ENCODE data around the gene TEX26. TPM values are rescaled to one million over a fixed set of nuclear protein-coding genes. Genes with fewer than 3 reads are reported as not detected.

The TEX26 gene
- total and polyA plus RNA-seq, 3 experiments from 2014 or later, result not detected

DNA sequence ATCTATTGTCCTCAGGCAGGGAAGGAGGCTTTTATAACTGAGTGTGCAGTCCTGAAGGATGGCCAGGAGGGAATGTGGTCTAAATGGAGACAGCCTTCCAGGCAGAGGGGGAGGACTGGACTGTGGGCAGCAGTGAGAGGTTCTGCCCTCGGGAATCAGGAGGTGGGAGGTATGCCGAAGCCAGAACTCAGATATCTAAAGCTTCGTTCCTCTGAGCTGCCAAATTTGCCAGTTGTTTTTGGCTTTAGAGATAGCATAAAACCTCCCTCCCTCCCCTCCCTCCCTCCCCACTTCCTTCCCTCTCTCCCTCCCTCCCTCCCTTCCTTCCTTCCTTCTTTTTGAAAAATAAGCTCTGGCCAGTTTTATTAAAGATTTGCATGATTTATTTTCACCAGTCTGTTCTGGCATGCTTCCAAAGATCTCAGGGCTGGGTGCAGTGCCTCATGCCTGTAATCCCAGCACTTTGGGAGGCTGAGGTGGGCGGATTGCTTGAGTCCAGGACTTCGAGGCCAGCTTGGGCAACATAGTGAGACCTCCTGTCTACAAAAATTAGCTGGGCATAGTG lies 24.0 kb upstream of the TEX26 start:
- ChIA-PET POLR2A (no interaction called here), CTCF (no interaction called here)
- H3K27me3 Mint-ChIP-seq, result peaks cover 41 to 67% of the 10 kb centered on the region in 2 donors

DNA sequence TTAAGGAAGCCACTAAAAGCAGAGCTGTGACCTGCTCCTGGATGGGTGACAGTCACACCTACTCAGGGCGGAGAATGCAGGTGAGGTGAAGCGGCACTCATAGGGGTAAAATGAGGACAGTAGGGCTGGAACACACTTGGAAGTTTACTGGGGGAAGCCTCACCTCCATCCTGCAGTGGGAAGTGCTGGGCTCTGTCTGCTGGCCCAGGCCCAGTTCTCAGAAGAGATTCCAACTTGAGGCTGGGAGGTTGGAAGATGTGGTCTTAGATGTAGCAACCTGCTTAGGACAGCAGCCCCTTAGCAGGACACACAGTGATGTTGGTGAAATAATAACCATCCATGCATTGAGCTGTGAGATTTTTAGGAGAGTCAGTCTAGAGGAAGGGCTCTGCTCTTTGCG lies 21.8 kb upstream of the TEX26 start:
- Histone ChIP-seq H3K36me3 (ENCODE audit: insufficient read depth, low read length) (no peaks in the 10 kb centered on the region), H3K27ac (ENCODE audit: low read depth, low read length) (no peak overlapping the region), H3K4me3 (ENCODE audit: low read length) (no peak overlapping the region), H3K9me3 (ENCODE audit: low read length) (no peaks in the 10 kb centered on the region), H3K27me3 (ENCODE audit: insufficient read depth, low read length, poor library complexity, severe bottlenecking) (peaks cover 6% of the 10 kb centered on the region), H3K4me1 (ENCODE audit: insufficient read depth, low read length) (no peaks in the 10 kb centered on the region)
- peaks cover 5 to 15% (median 6%) of the 10 kb centered on the region in 3 donors for H3K4me1 Mint-ChIP-seq
- H3K27ac Mint-ChIP-seq, result no peak overlapping the region
- no peaks in the 10 kb centered on the region for H3K9me3 Mint-ChIP-seq
- ChIA-PET POLR2A (no interaction called here), CTCF (no interaction called here)
- no peak overlapping the region for H3K4me3 Mint-ChIP-seq
- H3K36me3 Mint-ChIP-seq, result peaks cover 0 to 3% (median 0%) of the 10 kb centered on the region in 3 donors
- H3K27me3 Mint-ChIP-seq, result peaks cover 26 to 63% of the 10 kb centered on the region in 2 donors
- no peak for DNase-seq

More for the DNA sequence above, 24.0 kb upstream of the TEX26 start:
- Mint-ChIP-seq H3K4me3 (no peak overlapping the region), H3K4me1 (peaks cover 5 to 22% (median 10%) of the 10 kb centered on the region in 3 donors), H3K9me3 (no peaks in the 10 kb centered on the region), H3K36me3 (peaks cover 0 to 8% (median 0%) of the 10 kb centered on the region in 3 donors), H3K27ac (no peak overlapping the region)
- Histone ChIP-seq H3K9me3 (ENCODE audit: low read length) (no peaks in the 10 kb centered on the region), H3K27ac (ENCODE audit: low read depth, low read length) (no peak overlapping the region), H3K4me1 (ENCODE audit: insufficient read depth, low read length) (no peaks in the 10 kb centered on the region), H3K4me3 (ENCODE audit: low read length) (no peak overlapping the region), H3K27me3 (ENCODE audit: insufficient read depth, low read length, poor library complexity, severe bottlenecking) (peaks cover 17% of the 10 kb centered on the region), H3K36me3 (ENCODE audit: insufficient read depth, low read length) (no peaks in the 10 kb centered on the region)
- no peak for DNase-seq

DNA sequence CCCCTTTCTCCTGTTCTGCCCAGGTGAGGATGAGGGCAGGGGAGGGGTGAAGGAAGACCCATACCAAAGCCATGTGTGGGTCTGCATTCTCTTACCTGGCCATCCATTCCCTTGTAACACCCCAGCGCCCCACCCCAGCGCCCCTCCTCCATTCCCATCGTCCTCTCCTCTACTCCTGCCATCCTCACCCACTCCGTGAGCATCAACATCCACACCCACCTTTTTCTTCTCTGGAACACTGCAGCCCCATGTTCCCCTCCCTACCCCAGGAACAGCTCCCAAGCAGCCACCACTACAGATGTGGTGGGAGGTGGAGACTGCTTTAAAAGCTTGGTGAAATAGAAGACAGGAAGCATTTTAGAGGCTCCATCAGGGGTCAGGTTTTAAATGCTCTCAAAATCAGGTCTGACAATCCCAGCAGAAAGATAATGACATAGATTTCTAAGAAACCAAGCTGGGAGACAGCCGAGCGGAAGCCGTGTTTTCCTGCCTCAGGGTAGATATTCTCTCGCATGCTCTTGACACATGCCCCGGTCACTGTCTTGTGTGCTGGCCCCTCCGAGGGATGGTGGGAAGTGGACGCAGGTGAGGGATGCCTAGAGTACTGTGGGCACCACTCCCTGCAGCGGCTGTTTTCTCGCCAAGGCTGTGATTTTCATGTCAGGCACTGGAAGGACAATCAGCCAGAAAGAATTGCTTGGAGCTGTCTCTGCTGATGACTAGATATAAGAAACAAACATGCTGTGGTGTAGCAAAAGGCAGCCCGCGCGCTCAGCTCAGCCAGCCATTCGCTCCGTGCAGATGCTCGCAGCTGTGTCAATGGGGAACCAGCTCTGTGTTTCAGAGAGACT lies 16.5 kb upstream of the TEX26 start:
- DNase-seq, result no peak
- no peak overlapping the region for H3K27ac ChIP-seq (ENCODE audit: low read depth, low read length)
- H3K9me3 ChIP-seq (ENCODE audit: low read length), result no peaks in the 10 kb centered on the region
- peaks cover 5% of the 10 kb centered on the region for H3K27me3 ChIP-seq (ENCODE audit: insufficient read depth, low read length, poor library complexity, severe bottlenecking)
- no peak overlapping the region for H3K4me3 ChIP-seq (ENCODE audit: low read length)
- CTCF ChIA-PET, result no interaction called here
- no peaks in the 10 kb centered on the region for H3K4me1 ChIP-seq (ENCODE audit: insufficient read depth, low read length)
- POLR2A ChIA-PET, result no interaction called here
- Mint-ChIP-seq H3K27me3 (peaks cover 14 to 44% of the 10 kb centered on the region in 2 donors), H3K4me3 (no peak overlapping the region), H3K4me1 (no peaks in the 10 kb centered on the region), H3K36me3 (no peaks in the 10 kb centered on the region), H3K9me3 (no peaks in the 10 kb centered on the region), H3K27ac (no peak overlapping the region)
- H3K36me3 ChIP-seq (ENCODE audit: insufficient read depth, low read length), result no peaks in the 10 kb centered on the region

DNA sequence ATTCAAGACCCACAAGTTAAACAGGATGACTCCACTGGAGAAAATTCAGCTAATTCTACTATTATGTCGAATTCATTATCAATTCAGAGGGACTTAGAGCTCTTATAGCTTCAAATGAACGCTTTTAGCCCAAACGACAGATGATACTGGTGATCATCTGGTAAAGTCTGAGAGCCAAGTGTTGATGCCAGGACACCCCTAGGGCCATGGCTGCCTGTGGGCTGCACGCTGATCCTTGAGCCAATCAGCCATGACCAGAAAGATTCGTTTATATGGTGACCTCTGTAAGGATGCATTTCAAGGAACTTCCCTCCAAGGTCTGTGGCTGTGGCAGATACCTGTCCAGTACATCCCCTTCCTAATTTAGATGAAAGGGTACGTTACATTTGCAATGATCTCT lies 15.5 kb upstream of the TEX26 start:
- H3K4me1 Mint-ChIP-seq, result no peaks in the 10 kb centered on the region
- CTCF ChIA-PET, result no interaction called here
- Histone ChIP-seq H3K9me3 (ENCODE audit: low read length) (no peaks in the 10 kb centered on the region), H3K27ac (ENCODE audit: low read depth, low read length) (no peak overlapping the region), H3K4me1 (ENCODE audit: insufficient read depth, low read length) (no peaks in the 10 kb centered on the region), H3K4me3 (ENCODE audit: low read length) (no peak overlapping the region), H3K36me3 (ENCODE audit: insufficient read depth, low read length) (no peaks in the 10 kb centered on the region), H3K27me3 (ENCODE audit: insufficient read depth, low read length, poor library complexity, severe bottlenecking) (peaks cover 5% of the 10 kb centered on the region)
- no peak overlapping the region for H3K4me3 Mint-ChIP-seq
- no peaks in the 10 kb centered on the region for H3K9me3 Mint-ChIP-seq
- no peak overlapping the region for H3K27ac Mint-ChIP-seq
- POLR2A ChIA-PET, result no interaction called here
- H3K27me3 Mint-ChIP-seq, result peaks cover 8 to 37% of the 10 kb centered on the region in 2 donors
- DNase-seq, result no peak
- no peaks in the 10 kb centered on the region for H3K36me3 Mint-ChIP-seq

DNA sequence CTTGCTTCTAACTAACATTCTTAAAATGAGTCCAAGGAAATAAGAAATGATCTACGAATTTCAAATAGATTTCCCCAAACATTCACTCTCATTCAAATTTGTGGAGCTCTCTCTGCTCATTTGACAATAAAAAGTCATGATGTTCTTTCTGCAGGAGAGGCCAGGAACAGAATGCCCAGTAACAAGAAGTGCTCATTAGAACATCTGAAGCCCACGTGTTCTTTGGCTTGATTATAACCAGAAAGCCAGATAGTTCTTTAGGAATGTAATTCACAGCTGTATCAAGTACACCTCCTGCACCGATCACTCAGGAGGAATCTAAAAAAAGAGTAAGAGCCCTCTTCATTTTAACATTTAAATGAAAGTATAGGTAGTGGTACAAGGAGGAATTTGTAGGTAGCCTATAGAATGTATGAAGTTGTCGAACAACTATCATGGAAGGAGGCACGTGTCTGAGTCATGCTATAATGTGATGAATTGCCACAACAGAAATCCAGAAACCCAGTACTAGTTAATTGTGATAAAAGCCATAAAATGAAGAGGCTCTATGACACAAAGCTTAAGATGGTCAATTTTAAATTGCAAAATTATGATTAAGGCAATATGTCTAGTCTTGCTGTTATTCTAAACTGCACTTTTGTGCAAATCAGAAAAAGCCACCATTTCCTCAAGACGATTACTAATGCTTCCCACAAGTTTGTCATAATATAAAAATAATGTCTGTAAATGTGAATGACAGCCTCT lies 13.6 kb upstream of the TEX26 start:
- no peak for DNase-seq
- Histone ChIP-seq H3K9me3 (ENCODE audit: low read length) (no peaks in the 10 kb centered on the region), H3K27ac (ENCODE audit: low read depth, low read length) (no peak overlapping the region), H3K27me3 (ENCODE audit: insufficient read depth, low read length, poor library complexity, severe bottlenecking) (peaks cover 5% of the 10 kb centered on the region), H3K4me1 (ENCODE audit: insufficient read depth, low read length) (no peaks in the 10 kb centered on the region), H3K36me3 (ENCODE audit: insufficient read depth, low read length) (no peaks in the 10 kb centered on the region), H3K4me3 (ENCODE audit: low read length) (no peak overlapping the region)
- Mint-ChIP-seq H3K4me3 (no peak overlapping the region), H3K27ac (no peak overlapping the region), H3K4me1 (no peaks in the 10 kb centered on the region), H3K36me3 (no peaks in the 10 kb centered on the region), H3K9me3 (no peaks in the 10 kb centered on the region), H3K27me3 (peaks cover 8 to 43% of the 10 kb centered on the region in 2 donors)
- POLR2A ChIA-PET, result no interaction called here
- CTCF ChIA-PET, result no interaction called here

DNA sequence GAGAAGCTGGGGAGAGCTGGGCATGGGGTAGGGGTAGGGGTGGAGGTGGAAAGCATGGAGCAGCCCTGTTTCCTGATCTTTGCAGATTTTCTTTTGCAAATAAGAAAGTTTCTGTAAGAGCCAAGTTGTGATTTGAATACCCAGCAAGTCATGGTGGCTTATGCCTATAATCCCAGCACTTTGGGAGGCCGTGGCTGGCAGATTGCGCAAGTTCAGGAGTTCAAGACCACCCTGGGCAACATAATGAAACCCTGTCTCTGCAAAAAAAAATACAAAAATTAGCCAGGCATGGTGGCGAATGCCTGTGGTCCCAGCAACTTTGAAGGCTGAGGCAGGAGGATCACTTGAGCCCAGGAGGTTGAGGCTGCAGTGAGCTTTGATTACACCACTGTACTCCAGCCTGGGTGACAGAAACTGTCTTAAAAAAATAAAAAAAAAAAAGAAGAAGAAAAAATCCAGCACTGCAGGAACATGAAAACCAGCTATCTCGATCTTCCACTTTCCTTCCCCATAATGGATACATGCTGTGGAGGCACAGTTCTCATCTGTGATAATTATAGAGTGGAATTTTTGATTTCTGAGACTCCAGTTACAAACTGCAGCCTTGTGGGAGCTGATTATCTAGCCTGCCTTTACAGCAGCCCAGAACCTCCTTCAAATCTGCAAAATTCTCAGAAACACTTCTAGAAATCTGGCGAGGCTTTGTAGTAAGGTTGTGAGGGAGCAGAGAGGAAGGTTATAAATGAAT lies 12.1 kb upstream of the TEX26 start:
- H3K4me3 ChIP-seq (ENCODE audit: low read length), result no peak overlapping the region
- H3K27me3 ChIP-seq (ENCODE audit: insufficient read depth, low read length, poor library complexity, severe bottlenecking), result no peaks in the 10 kb centered on the region
- H3K27ac ChIP-seq (ENCODE audit: low read depth, low read length), result no peak overlapping the region
- Mint-ChIP-seq H3K27ac (no peak overlapping the region), H3K9me3 (no peaks in the 10 kb centered on the region), H3K27me3 (peaks cover 5 to 31% of the 10 kb centered on the region in 2 donors), H3K4me3 (no peak overlapping the region), H3K4me1 (peaks cover under 1 to 4% (median 2%) of the 10 kb centered on the region in 3 donors), H3K36me3 (no peaks in the 10 kb centered on the region)
- CTCF ChIA-PET, result no interaction called here
- H3K9me3 ChIP-seq (ENCODE audit: low read length), result no peaks in the 10 kb centered on the region
- no peak for DNase-seq
- no peaks in the 10 kb centered on the region for H3K4me1 ChIP-seq (ENCODE audit: insufficient read depth, low read length)
- no peaks in the 10 kb centered on the region for H3K36me3 ChIP-seq (ENCODE audit: insufficient read depth, low read length)
- POLR2A ChIA-PET, result no interaction called here

DNA sequence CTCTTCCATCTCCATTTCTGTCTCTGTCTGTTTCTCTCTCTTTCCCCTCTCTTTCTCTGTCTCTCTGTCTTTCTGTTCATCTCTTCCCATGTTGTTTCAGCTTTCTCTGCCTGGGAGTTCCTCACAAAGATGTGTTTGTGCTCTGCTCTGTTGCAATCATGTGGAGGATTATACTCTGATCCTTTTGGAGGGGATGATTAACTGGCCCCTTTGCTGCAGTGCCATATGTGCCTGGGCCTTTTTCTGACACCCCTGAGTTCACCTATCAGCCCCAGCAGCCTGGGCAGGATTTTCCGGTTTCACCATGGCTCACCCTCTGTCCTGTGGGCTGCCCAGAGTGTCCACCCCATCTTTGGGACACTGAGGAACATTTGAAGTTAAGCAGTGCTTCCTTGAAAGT lies 9.0 kb upstream of the TEX26 start:
- ChIA-PET POLR2A (no interaction called here), CTCF (no interaction called here)
- Histone ChIP-seq H3K4me3 (ENCODE audit: low read length) (no peak overlapping the region), H3K27me3 (ENCODE audit: insufficient read depth, low read length, poor library complexity, severe bottlenecking) (no peaks in the 10 kb centered on the region), H3K9me3 (ENCODE audit: low read length) (no peaks in the 10 kb centered on the region), H3K36me3 (ENCODE audit: insufficient read depth, low read length) (no peaks in the 10 kb centered on the region), H3K27ac (ENCODE audit: low read depth, low read length) (no peak overlapping the region), H3K4me1 (ENCODE audit: insufficient read depth, low read length) (no peaks in the 10 kb centered on the region)
- Mint-ChIP-seq H3K4me3 (no peak overlapping the region), H3K4me1 (peaks cover 3 to 11% (median 9%) of the 10 kb centered on the region in 3 donors), H3K36me3 (no peaks in the 10 kb centered on the region), H3K27ac (no peak overlapping the region), H3K27me3 (peaks cover 4 to 17% of the 10 kb centered on the region in 2 donors), H3K9me3 (no peaks in the 10 kb centered on the region)
- no peak for DNase-seq

DNA sequence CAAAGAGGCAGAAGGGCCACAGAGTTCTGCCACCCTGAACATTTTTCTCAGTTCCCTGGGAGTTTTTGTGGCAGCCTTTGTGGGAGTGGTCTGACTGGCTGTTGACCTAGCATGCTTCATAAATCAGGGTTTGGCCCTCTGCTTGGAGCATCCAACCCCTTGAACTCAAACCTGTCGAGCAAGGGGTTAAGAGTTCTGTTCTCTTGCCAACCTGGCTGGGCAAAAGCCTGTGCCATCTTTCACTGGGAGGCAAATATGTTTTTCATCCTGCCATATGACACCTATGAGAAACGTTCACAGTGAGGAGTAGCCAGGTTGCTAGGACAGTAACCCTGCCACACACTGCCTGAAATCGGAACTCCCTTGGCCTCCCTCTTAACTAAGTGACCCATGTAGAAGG lies 7.7 kb upstream of the TEX26 start:
- H3K4me1 Mint-ChIP-seq, result peaks cover 3 to 11% (median 9%) of the 10 kb centered on the region in 3 donors
- no peak overlapping the region for H3K4me3 Mint-ChIP-seq
- no peak for DNase-seq
- no peaks in the 10 kb centered on the region for H3K4me1 ChIP-seq (ENCODE audit: insufficient read depth, low read length)
- H3K9me3 Mint-ChIP-seq, result no peaks in the 10 kb centered on the region
- no peaks in the 10 kb centered on the region for H3K27me3 ChIP-seq (ENCODE audit: insufficient read depth, low read length, poor library complexity, severe bottlenecking)
- H3K36me3 ChIP-seq (ENCODE audit: insufficient read depth, low read length), result no peaks in the 10 kb centered on the region
- CTCF ChIA-PET, result no interaction called here
- H3K9me3 ChIP-seq (ENCODE audit: low read length), result no peaks in the 10 kb centered on the region
- no peak overlapping the region for H3K27ac ChIP-seq (ENCODE audit: low read depth, low read length)
- no peak overlapping the region for H3K4me3 ChIP-seq (ENCODE audit: low read length)
- H3K27ac Mint-ChIP-seq, result no peak overlapping the region
- H3K27me3 Mint-ChIP-seq, result peaks cover 3 to 25% of the 10 kb centered on the region in 2 donors
- no peaks in the 10 kb centered on the region for H3K36me3 Mint-ChIP-seq
- POLR2A ChIA-PET, result no interaction called here
